DMS114 treated with DMSO at 0.1 percent for 48 hours (cell line): ENCODE results near the gene CCDC120.

Experiments used
- DNase-seq: peaks from one replicate; lab custom pipeline; 2025; ENCODE audit not compliant: unreplicated experiment; lab: John Stamatoyannopoulos, UW

CCDC120 gene

DNA sequence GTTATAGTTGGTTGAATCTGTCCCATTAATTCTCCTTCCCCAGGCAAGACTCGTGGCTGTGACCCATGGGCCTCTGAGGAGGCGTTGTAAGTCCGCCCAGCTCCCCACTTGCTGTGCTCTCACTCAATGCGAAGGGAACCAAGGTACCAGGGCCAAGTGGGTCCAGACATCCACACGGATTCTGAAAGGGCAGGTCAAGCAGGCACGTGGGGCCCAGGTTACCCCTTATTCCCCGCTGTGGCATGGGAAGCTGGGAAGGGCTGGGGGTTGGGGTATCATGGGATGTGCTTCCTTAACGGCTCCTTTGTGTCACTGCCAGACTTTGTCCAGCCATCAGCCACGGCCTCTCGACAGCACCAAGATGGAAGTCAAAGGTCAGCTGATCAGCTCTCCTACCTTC, 3.1 kb downstream of the CCDC120 start:
- DNase-seq: no peak

GRCh38 chrX:49063715-49064114, 4.9 kb downstream of the CCDC120 start:
- DNase-seq: no peak

GRCh38 chrX:49064303-49064702, 5.5 kb downstream of the CCDC120 start:
- no peak for DNase-seq

GRCh38 chrX:49064735-49065134, 5.9 kb downstream of the CCDC120 start:
- DNase-seq: no peak

- no peak for DNase-seq
Observed at GRCh38 chrX:49066278-49066677, 7.5 kb downstream of the CCDC120 start.

GRCh38 chrX:49066690-49067089, 7.9 kb downstream of the CCDC120 start:
- DNase-seq: no peak

DNA sequence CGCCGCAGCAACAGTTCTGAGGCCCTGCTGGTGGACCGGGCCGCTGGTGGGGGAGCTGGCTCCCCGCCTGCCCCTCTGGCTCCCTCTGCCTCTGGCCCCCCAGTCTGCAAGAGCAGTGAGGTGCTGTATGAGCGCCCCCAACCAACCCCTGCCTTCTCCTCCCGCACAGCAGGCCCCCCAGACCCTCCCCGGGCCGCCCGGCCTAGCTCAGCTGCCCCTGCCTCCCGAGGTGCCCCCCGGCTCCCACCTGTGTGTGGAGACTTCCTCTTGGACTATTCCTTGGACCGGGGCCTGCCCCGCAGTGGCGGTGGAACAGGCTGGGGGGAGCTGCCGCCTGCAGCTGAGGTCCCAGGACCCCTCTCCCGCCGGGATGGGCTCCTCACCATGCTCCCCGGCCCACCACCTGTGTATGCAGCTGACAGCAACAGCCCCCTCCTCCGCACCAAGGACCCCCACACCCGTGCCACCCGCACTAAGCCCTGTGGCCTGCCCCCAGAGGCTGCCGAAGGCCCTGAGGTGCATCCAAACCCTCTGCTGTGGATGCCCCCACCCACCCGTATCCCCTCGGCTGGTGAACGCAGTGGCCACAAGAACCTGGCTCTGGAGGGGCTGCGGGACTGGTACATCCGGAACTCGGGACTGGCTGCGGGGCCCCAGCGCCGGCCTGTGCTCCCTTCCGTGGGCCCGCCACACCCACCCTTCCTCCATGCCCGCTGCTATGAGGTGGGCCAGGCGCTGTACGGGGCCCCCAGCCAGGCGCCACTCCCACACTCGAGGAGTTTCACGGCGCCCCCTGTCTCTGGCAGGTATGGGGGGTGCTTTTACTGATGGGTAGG, 8.7 kb downstream of the CCDC120 start:
- DNase-seq: no peak

DNA sequence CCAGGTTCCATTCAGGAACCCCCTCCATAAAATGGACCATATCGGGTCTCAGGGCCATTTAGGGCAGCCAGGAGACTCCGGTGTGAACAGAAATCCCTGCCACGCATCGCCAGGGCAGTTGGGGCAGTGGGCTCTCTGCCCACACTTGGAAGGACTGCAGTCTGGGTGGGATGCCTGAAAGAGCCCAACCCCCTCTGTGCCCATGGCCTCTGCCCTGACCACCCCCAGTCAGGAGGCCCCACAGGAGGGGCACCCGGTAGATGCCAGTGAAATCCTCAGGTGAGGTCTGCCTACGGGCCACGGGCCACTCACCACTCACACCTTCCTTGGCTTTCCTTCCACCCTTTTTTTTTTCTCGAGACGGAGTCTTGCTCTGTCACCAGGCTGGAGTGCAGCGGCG, 10.2 kb downstream of the CCDC120 start:
- DNase-seq: no peak

- DNase-seq: no peak
Observed at GRCh38 chrX:49070988-49071387, 12.2 kb downstream of the CCDC120 start.

DNA sequence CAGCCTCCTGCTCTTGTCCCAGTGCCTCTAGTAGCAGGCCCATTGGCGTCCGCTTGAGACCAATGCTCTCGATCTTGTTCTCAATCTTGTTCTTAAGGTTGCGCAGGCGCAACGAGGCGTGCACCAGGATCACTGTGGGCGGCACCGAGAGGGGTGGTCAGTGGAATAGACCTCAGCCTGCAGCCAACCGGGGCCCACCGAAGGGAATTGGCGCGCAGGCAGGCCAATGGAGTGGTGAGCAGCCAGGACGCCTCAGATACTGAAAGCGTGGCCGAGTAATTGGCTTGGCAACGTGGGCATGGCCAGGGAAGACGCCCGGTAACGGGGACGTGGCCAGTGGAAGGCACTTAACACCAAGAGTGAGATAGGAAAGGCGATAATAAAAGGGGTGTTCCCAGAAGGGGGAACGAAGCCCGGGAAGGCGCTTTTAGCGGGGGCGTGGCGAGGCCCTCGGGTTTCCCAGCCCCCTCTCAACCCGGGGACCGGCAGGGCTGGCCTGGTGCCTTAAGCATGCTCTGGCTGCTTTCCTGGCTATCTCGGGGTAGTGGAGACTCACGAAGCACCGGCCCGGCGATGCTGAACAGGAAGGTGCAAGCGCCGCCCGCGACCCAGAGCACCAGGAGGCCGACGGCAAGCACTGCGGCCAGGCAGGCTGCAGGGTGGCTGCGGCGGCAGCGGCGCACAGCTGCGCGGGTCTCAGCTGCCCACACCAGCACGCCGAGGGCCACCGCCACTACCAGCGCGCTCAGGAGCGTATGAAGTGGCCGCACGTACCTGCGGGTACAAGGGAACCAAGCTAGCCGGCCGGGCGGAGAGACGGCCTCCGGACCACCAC, 13.3 kb downstream of the CCDC120 start:
- DNase-seq: peak; percentile 51

DNA sequence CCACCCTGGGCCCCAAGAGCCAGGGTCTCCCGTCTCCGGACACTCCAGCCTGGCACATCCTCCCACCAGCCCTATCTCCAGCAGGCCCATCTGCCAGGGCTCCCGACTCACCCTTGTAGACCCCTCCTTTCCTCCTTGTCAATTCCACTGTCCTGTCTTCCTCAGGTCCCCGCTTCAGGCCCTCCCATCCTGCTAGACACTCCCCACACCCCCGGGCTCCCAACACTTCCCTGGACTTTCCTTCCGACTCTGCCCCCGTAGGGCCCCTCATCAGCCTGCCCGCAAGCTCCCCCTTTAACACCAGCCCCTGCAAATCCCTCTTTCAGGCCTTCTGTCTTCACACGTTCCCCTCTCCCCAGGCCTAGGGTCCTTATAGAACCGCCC, 13.9 kb downstream of the CCDC120 start:
- DNase-seq: no peak

DNA sequence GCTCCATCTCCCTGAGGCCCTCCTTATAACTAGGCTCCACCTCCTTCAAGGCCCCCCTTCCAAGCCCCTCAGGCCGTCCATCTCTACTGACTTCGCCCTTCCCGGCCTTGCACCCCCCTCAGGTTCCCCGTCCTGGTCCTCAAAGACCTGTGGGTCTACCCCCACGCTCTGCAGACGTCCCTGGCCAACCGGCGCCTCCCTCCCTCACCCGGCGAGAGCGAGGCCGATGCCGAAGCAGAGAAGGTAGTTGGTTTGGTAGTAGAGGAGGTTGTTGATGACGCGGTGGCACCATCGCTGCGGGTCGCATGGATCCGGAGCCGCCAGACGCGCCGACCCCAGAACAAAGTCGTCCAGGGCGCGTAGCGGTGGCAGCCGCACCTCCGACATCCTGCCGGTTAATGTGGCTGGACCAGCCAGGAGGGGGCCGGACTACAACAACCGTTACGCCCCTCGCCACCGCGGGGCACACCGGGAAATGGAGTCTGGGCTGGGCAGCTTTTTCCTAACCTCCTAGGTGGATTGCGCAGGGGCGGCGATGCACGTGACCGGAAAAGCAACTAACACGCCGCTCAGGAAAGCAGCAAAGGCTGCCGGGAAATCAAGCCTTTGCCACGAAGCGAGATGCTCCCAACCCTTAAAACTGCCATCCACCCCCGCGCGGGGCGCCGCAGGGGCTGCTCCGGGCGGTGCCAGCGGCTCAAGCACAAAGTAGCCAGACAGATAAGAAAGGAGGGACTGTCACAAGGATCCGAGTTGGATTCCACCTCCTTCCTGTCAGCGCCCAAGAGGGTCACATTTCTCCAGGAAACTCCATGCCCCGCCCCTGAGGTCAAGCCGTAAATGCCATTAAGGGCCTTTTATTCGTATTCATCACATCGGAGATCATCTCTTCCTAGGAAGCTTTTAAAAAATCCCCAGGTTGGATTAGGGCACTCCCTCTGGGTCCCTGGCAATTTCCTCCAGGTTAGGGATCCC, 15.1 kb downstream of the CCDC120 start, which contains the start of gene PRAF2:
Gene PRAF2 (minus strand): TSS at position 402 of the 975 bp plus-strand sequence. CDS start 15 bp downstream, at position 387.
- peak; percentile 86 for DNase-seq

GRCh38 chrX:49075347-49075746, 16.5 kb downstream of the CCDC120 start:
- DNase-seq: no peak

DNA sequence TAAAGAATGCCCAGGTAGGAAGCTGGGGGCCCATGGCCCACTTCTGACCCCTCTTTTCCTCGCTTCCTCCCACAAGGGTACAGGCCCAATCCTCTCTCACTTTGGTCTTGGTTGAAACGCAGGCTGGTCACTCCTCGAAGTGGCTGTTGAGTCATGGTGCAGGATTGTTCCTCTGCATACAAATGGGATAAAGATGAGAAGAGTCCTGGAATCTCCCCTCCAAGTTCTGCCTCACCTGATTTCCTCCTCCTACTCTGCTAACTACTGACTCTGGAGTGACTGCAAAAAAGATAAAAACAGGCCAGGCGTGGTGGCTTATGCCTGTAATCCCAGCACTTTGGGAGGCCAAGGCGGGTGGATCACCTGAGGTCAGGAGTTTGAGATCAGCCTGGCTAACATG, 19.1 kb downstream of the CCDC120 start:
- no peak for DNase-seq

DNA sequence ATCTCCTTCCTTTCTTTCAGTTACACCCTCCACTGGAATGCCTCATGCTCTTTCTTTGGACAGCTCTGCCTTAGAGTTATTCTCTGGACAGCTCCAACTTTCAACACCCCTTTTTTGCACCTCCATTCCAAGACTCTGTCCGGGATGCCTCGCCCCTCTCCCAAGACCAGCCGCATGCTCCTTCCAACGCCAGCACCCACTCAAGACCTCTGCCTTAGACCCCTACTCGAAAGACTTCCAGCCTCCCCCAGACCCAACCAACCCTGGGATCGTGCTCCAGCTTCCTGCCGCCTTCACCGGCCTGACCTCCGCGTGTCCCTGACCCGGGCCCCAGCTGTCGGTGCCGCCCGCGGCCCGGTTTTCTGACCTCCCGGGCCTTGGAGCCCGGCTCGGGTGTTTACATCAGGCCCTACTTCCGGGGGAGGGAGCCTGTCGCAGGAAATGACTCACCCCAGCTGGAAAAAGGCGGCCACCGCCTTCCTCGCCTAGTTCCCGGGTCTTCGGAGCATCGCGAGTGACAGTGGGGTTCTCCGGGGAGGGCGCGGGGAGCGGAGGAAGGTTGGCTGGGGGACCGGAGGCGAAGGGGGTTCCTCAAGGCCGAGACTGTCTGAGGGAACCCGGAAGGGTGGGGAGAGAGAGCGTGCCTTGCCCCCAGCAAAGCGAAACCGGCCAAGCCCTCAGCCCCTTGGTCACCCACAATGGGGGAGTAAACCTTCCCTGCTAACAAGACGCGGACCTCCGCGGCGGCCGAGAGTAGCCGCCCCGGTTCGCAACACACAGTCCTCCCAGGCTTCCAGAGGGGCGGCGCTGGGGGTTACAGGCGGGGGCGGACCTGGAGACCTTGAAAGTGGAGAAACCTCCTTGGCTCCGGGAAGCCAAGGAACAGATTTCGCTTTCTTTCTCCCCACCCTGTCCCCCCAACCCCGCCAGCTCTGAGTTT, 21.0 kb downstream of the CCDC120 start, which contains the start of gene WDR45:
Gene WDR45 (minus strand): TSS at position 399 of the 940 bp plus-strand sequence. CDS start 1,792 bp downstream, outside the sequence.
- DNase-seq: peak; percentile 21

- DNase-seq: no peak
Observed at GRCh38 chrX:49082271-49082871, 23.6 kb downstream of the CCDC120 start.

DNA sequence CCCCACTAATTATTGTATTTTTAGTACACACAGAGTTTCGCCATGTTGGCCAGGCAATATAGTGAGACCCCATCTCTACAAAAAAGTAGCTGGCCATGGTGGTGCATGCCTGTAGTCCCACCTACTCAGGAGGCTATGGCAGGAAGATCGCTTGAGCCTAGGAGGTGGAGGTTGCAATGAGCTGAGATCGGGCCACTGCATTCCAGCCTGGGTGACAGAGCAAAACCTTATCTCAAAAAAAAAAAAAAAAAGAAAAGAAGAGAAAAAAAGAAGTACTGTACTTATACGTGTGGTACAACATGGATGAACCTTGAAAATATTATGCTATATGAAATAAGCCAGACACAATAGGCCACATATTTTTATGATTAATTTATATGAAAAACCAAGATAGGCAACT, 30.8 kb downstream of the CCDC120 start:
- no peak for DNase-seq

- no peak for DNase-seq
Observed at GRCh38 chrX:49096419-49096818, 37.6 kb downstream of the CCDC120 start.
